ENCODE data around the gene ARHGAP15.

GRCh38 chr2:143476336-143477087 is 347.3 kb downstream of the ARHGAP15 start:
- TF ChIP-seq MAX (IDR thresholded peaks at IDR 0.05): no peak
- TF ChIP-seq CTCF (IDR thresholded peaks at IDR 0.05; ENCODE audit: low read depth, low read length, missing input control): no peak

Data from liver (tissue), 2 donors.